GM19324 (cell line): Measurements from ENCODE around the gene PRICKLE2.

Source experiments
- ATAC-seq: cut with Tn5 transposase; IDR thresholded peaks from one replicate; pipeline ENCODE4 v1.9.1; 2021; ENCODE audit warnings: mild to moderate bottlenecking, moderate library complexity; ENCODE audit not compliant: unreplicated experiment, low FRiP score

PRICKLE2 gene

DNA sequence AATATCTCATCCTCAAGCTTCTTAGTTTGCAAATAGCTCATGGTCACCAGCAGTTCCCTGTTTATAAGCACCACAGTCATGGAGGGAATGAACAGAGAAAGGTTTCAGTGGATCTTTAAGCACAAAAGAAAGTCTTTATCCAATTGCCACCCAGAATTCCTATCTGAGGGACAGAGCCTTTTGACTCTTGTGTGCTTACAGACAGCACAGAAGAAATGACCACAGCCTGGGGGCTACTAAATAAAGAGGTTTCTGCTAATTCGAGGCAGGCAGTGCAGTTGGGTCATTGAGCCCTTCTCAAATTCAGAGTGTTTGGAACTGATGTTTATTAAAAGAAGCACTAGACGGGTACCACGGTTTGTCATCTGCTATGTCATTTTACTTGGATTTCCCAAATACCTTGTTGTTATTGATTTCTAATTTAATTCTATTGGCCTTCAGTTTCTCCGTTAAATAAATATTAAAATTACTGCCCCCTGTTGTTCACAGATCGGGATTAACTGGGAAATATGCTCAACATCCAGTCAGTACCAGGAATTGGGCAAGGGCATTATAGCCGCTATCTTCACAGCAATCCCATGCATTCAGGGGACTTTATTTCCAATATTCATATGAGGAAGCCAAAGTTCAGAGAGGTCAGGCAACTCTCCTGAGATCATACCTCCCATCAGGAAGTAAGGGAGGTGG, 3.6 kb downstream of the PRICKLE2 start:
- no peak for ATAC-seq

DNA sequence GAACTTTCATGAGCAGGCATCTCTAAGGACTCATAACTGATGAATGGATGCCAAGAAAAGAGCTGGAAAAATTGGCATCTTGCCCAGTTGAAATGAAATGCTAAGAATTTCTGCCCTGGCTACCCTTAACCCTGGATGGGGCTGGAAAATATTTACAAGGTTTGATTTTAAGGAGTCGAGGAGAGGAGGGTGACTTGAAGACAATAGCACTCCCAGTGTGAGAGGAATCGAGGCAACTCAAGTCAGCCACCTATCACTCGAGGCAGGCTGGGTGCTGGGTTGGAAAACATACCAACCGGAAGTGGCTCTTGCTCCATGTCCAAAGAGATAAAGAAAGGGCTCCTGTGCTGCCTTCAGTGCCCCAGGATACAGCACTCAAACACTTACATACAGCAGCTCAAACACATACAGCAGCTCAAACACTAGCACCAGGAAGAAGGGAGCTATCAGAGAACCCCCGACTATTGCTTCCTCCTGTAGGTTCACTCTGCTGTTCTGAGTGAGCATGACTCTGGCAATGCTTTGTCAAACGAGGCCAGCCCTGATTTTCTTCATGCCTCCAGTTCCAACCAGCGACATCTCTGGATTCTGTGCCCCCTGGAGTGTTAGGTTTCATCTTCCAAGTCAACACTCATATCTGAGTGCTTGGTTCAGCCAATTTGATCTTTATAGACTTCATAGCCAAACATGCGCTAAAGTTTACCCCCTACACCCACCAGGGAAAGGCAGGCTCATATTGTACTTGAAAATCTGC, 4.9 kb downstream of the PRICKLE2 start:
- no peak for ATAC-seq

DNA sequence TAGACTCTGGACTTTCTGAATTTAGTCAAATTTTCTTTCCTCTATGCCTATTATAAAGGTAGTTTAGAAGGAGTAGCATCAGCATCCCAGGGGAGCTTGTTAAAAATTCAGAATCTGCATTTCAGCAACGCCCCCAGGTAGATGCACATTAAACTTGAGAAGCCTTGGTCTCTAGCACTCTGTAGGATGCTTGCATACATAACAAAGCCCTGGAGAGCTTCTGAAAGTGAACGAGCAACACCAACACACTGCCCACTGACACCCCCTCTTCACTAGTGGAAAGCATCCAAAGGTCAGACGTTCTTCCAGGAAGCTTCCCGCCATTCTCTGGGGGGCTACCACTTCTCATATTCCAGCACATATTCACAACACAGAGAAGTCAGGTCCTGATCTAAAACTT, 6.5 kb downstream of the PRICKLE2 start:
- ATAC-seq = no peak

DNA sequence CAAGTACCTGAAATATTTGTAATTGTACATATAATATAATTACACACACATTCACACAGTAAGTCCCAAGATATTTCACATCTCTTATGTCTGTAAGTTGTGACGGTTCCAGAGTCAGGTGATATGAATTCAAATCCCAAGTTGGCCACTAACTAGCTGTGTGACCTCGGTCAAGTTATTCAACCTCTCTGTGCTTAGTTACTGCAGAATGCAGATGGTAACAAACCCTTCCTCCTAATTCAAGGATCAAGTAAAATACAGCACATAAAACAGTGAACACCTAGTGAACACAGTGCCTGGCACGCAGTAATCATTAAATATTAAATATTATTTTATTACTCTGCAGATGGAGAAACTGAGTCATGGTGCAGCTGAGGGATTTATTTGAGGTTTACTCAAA, 6.9 kb downstream of the PRICKLE2 start:
- ATAC-seq = no peak

DNA sequence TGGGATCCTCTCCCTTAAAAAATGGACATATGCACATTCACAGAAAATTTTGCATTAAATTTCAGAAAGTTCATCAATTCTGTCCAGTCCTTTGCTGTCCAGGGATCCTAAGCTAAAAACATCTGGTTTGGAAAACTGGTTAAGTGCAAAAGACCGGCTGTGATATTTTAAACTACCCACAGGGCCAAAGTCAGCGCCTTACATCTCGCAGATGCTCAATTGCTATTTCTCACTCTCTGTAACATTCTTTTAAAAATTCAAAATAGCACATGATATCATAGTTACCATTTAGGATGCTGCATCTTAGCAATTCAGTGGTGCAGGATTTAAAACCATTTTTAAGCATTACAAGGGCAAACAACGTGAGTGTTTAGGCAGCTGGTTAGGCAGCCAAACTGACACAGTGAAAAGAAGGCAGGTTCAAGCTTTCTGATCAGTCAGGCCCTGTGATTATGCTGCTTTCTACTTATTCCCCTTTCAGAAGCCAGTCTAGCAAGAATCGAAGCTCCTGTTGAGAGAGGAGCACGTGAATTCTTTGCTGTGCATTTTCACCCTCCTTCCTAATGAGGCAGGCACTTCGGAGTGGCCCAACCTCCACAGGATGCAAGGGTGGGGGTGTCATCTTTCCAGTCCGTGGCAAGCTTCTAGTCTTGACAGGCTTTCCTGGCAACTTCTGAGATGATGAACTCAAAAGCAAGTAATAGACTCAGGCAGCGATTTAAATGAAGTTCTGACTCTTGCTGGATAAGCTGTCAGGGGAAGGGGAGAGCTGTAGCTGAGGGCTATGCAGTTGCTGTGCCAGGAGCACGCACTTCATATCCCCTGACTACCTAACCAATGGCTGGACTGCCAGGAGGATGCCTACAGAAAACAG, 8.8 kb downstream of the PRICKLE2 start:
- ATAC-seq = no peak

DNA sequence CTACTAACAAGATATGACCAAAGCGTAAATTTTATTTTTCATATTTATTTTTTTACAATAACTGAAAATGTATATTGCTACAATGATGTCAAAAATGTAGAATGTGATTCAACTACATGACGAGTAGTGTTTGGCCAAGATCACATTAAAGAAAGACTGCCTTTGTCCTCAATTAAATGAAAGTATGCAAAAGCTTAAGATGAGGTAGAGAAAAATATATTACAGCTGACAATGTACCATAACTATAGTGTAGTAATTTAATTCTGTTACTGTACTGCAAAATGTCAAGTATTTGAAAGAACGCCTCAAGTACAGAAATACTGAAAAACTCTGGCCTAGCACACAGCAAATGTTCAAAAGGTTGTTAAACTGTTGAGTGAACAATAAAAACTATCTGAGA, 9.7 kb downstream of the PRICKLE2 start:
- no peak for ATAC-seq

DNA sequence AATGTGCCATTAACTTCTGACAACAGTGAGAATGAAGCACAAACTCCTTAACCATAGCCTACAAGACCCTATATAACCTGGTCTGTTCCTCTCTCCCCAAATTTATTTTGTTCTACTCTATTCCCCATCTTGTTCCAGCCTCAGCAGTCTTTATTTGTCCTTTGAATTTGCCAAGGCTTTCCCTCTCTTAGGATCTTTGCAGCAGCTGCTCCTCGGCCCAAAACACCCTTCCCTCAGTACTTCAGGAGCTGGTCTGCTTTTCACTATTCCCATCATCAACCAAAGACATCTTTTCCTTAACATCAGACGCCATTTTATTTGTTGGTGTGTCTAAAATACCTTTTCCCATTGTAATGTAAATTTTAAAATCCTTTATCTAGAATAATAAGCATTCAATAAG, 10.2 kb downstream of the PRICKLE2 start:
- no peak for ATAC-seq

DNA sequence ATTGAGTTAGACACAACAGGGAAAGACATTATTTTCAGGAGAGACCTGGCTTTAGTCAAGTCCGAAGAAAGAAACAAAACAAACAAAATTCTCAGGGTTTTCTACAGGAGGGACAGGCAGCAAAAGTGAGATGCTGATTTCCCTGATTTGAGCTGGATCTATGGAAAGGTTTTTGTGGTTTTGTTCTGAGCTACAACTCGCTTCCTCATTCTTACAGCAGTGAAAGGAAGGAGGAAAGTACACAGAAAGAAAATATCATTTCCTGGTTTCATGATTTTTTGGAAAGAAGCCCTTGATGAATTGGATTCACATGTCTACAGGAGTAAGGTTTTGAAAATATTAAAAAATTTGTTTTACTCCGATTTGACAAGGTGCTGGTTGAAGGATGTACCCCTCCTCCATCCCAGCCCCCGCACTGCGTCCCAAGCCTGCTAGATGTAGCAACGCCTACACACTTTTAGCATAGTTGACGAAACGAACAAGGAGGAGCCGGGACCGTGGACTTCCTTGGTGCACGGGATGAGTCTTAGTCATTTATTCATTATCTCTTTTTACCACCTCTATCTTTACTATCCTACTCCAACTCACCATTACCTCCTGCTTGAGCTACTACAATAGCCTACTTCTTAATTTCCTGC, 10.8 kb downstream of the PRICKLE2 start:
- no peak for ATAC-seq

DNA sequence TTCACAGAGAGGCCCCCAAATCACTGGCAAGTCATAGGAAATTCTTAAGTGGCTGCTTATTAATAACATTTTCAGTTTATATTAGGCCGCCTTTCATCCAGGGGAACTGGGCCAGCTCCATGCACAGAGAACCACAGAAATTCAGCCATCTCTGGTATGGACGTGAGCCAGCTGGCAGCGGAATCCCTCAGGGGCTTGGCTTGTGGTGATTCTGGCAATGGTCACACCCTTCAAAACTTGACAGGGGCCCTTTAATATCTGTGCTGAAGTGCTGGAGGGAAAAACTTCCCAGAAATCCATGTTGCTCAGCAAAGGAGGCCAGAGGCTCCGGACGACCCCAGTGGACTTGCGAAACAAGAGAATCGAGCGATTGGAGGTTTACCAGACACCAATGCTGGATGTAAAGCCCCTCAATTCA, 11.3 kb downstream of the PRICKLE2 start:
- no peak for ATAC-seq

DNA sequence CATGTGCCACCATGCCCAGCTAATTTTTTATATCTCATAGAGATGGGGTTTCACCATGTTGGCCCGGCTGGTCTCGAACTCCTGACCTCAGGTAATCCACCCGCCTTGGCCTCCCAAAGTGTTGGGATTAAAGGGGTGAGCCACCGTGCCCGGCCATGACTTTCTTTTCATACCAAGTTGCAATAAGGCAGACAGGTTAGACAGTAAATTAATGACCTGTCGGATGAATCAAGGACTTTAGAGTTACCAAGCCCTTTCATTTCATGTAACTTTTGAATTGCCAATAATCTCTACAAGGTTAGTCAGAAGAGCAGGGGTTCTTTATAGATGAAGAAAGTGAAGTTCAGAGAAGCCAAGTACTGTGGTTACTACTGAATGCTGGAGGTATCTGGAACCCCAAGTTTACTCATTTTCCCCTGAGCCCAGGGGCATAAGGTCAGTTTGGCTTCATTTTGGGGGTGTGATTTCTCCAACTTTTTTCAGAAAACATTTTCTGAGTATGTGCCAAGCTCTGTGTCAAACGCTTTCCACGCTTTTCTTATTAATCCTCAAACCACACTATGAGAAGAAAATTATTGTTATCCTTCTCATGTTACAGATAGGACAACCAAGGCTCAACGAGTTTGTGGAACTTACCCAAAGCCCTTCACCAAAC, 11.9 kb downstream of the PRICKLE2 start:
- no peak for ATAC-seq

DNA sequence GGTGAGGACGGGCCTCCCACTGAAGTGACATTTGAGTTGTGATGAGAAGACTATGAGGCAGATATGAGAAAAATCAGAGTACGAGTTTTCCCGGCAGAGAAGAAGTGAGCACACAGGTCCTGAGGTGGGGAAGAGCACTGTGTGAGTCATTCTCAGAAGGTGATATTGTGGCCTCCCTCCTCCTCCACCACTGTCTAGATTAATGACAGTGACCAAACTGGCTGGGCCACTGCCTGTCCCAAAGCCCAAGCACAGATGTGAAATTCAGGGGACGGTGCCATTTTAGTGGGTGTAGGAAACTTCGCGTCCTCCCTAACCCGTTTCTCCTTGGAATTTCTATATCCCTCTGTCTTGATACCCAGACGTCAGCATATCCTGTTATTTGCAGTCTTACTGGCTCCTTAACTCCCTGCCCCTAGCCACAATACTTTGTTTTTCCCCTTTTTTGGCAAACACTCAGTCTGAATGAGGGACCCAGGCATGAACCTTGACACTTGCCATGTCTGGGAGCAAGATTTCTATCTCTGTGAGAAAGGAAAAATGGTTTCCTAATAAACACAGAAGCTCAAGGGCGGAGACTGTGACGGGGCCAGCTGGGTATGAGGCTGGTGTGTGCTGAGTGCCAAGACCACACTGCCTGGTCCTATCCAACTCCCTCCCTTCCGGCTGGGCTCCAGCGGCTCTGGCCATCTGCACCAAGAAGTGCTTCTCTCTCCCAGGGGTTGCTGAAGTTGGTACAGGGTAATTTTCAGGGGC, 15.2 kb downstream of the PRICKLE2 start:
- ATAC-seq = no peak

DNA sequence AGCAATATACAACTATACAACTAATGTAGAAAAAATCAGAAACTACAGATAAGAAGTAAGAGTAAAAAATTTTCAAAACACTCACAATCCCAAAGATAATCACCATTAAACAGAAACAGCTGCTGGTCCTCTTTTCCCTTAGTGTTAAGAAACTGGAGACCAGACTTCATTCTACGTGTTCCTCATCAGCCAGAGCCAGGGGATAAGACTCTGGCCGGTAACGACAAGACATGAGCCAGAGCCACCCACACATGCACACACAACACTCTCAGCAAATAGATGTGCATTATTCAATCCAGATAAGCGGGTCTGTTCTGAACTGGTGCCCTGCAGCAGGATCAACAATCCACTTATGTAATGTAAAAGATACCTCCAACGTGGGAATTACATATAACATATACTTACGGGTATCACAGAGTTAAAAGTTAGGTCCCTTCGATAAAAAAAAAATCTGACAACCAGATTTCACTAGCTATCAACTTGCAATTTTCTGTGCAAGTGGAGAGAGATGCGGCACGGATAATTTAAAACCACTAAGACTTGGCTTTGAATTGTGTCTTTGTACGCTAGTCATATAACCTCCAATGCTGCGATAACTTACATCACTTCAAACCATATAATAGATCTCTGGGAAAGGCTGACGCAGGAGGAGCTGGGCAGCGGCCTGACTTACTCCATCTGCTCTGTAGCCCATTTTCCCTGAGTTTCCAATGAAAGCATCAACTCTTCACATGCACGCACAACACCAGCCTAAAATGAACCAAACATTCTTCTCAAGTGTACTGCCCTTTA, 17.8 kb downstream of the PRICKLE2 start:
- ATAC-seq = no peak

DNA sequence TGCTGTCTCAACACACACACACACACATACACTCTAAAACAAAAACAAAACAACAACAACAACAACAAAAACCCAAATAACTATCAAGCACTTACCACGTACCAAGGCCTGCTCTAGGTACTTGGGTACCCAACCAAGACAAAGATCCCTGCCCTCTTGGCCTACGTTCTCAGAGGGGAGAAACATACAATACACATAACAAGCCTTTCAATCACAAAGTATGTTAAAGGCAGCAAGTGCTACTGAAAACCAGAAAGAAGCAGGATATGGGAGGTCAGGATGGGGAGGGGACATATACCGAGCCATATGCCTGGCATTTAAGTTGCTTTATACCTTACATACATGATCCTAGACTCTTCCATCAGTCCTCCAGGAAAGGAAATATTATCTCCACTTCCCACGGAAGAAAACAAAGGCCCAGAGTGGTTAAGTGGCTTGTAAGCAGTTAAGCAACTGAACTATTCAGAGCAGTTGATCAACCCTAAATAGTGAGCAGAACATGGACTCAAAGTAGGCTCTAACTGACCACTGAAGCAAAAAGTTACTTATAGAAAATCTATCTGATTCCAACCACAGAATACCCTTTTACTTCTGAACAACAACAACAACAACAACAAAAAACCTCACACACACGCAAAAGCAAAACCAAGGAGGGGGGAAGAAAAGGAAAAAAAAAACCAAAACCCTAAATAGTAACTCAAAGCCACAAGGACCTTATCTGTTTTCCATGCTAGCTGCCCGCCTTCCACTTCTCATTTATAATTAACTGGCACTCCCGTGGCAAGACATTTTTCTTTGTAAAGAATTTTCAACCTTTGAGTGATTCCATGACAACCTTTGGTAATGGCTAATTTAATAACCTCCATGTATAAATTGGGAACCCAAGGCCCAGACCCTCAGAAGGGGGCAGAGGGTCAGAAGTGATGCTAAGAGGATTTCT, 21.0 kb downstream of the PRICKLE2 start:
- no peak for ATAC-seq

DNA sequence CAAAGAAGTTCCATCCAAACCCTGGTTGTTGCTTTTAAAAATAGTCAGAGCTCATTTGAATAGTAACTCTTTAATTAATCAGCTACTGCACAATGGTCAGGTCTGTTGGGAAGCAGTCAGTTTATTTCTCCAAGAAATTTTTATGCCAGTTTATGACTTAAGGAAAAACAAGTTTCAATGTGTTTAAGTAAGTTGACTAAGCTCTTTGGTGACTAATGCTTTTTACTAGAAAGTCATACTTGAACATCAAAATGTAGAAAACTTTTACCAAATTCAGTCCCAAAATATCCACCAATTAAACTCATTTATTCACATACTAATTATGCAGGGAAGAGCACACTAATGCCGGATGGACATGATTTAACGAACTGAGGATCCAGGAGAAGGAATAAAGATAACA, 22.1 kb downstream of the PRICKLE2 start:
- no peak for ATAC-seq

DNA sequence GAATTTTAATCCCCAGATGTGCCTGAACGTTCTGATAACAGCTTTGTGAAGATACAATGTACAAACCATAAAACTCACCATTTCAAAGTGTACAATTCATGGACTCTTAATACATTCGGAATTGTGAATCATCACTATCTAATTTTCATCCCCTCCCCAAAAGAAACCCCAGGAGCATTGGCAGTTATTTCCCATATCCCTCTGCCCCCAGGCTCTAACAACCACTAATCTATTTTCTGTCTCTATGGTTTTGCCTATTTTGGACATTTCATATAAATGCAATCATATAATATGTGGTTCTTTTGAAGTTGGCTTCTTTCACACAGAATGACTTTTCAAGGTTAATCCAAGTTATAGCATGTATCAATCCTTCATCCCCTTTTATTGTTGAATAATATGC, 25.3 kb downstream of the PRICKLE2 start:
- ATAC-seq = no peak

DNA sequence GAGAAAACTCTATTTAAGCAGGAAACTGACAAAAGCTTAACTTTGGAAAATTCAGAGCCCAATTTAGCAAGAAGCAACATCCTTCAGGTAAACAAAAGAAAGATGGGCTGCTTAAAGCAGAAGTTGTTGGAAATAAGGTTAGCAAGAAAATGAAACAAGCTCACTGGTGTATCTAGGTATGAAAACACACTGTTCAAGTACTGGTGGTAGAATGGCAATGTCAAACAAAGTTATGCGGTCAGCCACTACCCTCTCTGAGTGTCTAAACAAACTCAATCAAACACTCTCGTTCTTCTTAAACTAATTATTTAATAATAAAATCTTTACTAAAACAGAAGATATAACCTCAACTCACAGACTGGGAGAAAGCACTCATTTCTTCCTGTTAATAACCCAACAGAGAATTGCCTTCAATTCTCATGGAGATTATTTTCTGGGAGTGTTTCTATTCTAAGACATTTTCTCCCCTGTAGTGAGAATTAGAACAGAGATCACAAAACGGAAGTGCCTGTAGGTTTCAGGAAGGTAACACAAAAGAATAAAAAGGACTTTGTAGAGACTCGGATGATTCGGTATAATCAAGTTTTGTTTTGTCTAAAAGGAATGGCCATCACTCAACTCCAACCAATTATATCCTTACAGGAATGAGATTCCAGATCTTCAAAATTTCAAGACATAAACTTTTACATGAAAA, 28.9 kb downstream of the PRICKLE2 start:
- ATAC-seq = no peak

DNA sequence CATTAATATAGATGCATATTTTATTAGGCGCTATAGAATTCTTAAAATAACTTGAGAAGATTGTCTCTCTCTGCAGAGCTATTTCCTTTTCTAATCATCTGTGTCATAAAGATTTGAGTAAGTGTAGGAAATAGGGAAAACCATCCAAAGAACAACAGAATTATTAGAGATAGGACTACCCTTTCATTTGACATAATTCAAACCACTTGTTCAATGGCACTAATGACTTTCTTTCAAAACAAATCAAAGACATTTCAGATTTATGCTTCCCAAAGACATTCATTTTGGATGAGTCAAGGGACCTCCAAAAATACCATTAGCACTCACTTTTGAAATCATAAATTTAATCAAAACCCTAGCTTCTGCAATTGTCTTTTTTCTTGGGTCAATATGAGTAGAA, 29.5 kb downstream of the PRICKLE2 start:
- no peak for ATAC-seq
